Suprapubic skin (tissue), 4 donors: ENCODE data around the gene KLHL29.

Experiments used
- POLR2A ChIP-seq, 2 donors: fragments of 450-650 bp; IDR thresholded peaks; one replicate each; pipeline ENCODE4 v1.6.1; 2017; ENCODE audit warnings: antibody characterized with exemption in 2 of 2, mild to moderate bottlenecking in 2 of 2, moderate library complexity in 2 of 2
- POLR2AphosphoS5 ChIP-seq, 3 donors: sonication (generic); formaldehyde crosslinking; IDR thresholded peaks; one replicate each; pipeline ENCODE4 v1.6.1; 2017; ENCODE audit warnings: antibody characterized with exemption in 3 of 3
- TF ChIP-seq, protein P1 (sequence below), 2 donors: fragments of 200-600 bp in 1 of 2; fragments of 450-650 bp in 1 of 2; sonication (generic) in 1 of 2; IDR thresholded peaks; one replicate each; pipeline ENCODE4 v1.5.1; 2016 to 2019; ENCODE audit warnings: antibody characterized with exemption in 2 of 2, mild to moderate bottlenecking in 1 of 2, moderate library complexity in 1 of 2

DNA sequence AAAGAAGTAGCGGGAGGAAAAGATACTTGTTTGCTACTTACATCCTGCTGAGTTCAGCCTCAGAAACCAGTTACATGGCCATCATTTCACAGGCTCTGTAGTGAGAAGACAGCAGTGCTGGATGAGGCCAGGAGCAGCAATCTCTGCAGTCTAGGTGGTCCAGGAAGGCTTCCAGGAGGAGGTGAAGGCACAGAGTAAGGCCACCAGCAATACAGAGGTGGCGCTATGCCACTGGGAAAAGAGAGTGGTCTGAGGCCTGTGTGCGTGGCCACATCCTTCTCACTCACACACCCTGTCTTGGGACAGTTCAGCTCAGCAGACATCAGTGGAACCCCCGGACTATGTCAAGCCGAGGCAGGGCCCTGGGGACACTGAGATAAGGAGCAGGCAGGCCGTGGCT lies 162.7 kb downstream of the KLHL29 start:
- TF ChIP-seq, protein P1, sequence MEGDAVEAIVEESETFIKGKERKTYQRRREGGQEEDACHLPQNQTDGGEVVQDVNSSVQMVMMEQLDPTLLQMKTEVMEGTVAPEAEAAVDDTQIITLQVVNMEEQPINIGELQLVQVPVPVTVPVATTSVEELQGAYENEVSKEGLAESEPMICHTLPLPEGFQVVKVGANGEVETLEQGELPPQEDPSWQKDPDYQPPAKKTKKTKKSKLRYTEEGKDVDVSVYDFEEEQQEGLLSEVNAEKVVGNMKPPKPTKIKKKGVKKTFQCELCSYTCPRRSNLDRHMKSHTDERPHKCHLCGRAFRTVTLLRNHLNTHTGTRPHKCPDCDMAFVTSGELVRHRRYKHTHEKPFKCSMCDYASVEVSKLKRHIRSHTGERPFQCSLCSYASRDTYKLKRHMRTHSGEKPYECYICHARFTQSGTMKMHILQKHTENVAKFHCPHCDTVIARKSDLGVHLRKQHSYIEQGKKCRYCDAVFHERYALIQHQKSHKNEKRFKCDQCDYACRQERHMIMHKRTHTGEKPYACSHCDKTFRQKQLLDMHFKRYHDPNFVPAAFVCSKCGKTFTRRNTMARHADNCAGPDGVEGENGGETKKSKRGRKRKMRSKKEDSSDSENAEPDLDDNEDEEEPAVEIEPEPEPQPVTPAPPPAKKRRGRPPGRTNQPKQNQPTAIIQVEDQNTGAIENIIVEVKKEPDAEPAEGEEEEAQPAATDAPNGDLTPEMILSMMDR (IDR thresholded peaks at IDR 0.05) = no peak
- TF ChIP-seq POLR2A (IDR thresholded peaks at IDR 0.05) (no peak), POLR2AphosphoS5 (IDR thresholded peaks at IDR 0.05) (no peak)
